IPS-NIHi11 (cell line): ENCODE data around the gene OR4E2.
"Not testable (repeated sequence)": the region's sequence is repeated elsewhere in the genome, so short reads cannot be mapped to it uniquely, and the experiment has no call there.

Source experiments
- DNase-seq: peaks from one replicate; pipeline ENCODE4 v3.0.0; 2012; ENCODE audit warnings: mixed read lengths, low spot score

The OR4E2 gene

GRCh38 chr14:21697662-21698061 is 44.0 kb downstream of the OR4E2 start:
- not testable (repeated sequence) for DNase-seq

DNA sequence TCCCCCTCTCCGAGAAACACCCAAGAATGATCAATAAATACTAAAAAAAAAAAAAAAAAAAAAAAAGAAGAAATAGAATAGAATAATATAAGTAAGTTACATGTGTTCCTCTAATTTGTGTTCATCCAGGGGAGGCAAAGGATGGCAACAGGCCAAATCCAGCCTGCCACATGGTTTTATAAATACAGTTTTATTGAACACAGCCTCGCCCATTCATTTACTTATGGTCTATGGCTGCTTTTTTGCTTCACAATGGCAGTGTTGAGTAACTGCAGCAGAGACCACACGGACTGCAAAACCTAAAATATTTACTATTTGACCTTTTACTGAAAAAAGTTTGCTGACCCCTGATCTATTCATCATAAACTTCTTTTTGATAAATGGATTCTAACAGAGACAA is 44.9 kb downstream of the OR4E2 start:
- not testable (repeated sequence) for DNase-seq

DNA sequence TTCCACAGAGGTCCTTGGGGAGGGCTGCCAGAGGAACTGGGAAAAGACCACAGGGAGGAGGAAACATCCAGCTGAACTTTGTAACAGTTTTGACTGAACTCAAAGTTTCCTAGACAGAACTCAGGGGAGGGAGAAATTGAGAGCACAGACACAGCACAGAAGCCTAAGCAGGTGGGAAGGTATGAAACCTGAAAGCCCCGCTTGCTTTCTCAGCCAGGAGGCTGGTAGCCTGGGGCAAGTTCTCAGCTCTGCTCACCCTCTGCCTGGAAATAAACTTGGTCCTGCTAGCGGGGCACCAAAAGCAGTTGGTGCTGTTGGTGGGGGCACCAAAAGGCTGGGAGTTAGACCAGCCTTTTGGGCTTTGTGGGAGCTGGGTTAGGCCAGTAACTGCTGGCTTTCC is 45.9 kb downstream of the OR4E2 start:
- DNase-seq = no peak

- DNase-seq = no peak
These were observed 48.7 kb downstream of the OR4E2 start for GRCh38 chr14:21702316-21702715.

DNA sequence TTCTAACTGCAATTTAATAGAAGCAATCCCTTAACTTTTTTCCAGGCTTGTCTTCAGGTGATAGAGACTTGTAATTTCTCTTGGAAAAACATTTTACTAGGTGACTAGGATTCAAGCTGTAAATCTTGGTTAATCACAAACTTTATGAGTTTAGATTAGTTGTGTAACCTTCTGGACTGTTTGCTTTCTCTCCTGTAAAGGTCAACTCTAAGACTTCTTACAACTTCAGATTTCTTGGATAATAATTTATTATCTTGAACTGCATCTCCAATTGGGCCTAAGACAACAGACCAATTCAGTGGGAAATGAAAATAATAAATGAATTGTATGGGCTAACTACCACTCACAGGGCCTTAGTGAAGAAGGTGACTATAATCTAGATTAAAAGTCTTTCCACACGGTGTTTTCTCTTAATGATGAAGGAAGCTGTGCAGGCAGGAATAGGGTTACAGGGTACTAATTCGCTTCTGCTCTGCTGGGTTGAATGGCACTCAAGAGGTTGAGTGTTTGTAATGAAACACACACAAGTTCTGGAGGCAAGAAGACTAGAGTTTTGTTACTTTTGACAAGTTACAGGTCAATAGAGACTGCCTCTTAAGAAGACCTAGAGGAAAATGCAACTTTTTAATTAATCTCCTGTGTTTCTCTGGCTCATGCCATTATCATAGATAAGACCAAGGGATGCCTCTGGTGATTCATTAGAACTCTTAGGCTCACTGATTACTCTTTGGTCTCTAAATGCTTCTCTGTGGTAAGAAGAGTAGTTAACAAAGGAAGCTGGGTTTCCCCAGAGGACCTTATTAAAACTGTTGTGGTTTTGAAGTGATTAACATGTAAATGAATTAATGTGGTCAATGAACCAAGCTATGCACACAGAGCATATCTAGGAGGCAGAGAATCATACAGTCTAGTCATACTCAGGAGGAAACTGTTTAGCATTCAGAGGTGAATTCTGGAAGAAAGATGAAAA is 50.0 kb downstream of the OR4E2 start:
- no peak for DNase-seq

GRCh38 chr14:21704338-21704737 is 50.7 kb downstream of the OR4E2 start:
- DNase-seq = no peak

DNA sequence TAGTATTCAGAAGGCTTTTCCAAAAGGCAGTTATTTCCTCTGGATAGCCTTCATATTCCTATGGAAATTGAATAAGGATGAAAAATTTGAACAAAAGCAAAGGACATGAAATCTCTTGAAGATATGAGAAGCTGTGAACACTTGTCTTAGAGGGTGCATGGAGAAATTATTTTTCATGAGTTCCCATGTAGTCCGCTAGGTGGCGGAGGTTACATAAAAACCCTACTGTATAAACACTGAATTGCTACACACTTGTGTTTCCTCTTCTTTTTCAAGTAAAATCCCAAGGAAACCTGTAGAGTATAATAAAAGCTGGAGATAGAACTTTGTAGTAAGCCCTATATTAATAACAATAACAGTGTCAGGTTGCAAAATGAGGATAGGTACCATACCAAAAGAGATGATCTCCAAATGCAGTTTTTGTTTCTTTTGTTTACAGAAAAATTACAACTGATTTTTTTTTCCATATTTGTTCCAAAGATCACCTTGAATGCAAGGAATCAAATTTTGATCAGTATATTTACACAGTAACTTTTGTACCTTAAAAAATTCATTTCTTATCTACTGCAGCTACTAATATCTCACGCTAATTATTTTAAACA is 57.8 kb downstream of the OR4E2 start:
- DNase-seq = peak; percentile 62

DNA sequence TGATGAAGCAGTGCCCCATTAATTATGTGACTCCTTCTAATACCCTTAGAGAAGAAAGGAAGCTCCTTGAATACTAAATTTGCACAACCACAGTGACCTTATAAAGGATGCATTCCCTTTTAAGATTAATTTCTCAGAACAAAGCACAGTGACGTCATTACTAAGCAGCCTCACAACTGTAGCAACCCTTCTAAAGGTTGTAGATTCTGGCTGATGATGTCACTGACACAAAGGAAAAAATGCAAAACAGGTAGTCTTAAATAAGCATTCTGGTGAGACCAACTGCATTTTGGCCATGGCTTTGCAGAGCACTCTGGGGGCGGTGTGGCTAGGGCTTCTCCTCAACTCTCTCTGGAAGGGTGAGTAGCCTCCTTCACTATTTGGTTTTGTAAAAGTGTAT is 58.4 kb downstream of the OR4E2 start:
- DNase-seq = no peak

DNA sequence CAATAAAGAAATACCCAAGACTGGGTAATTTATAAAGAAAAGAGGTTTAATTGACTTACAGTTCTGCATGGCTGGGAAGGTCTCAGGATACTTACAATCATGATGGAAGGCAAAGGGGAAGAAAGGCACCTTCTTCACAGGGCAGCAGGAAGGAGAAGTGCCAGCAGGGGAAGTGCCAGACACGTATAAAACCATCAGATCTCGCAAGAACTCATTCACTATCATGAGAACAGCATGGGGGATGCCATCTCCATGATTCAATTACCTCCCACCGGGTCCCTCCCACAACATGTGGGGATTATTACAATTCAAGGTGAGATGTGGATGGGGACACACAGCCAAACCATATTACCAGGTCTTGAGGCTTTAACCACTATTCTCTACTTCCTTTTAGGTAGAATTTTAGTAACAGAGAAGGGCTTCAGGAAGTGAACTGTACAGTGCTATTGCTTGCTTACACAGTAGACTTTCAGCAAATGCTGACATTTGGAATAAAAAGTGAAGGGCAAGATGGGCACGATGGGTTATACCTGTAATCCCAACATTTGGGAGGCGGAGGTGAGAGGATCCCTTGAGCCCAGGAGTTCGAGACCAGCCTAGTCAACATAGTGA is 60.8 kb downstream of the OR4E2 start:
- DNase-seq = no peak
